GM12892 (cell line): ENCODE measurements around the gene CALR.
A peak's percentile ranks its signal among the peaks of the same experiment; 100 is the strongest.
"Not testable (repeated sequence)": the region's sequence is repeated elsewhere in the genome, so short reads cannot be mapped to it uniquely, and the experiment has no call there.

ENCODE experiments used
- DNase-seq: peaks from one replicate; pipeline ENCODE4 v3.0.0; 2011; ENCODE audit not compliant: insufficient read length
- FAIRE-seq: peaks from 2 replicates; lab custom pipeline; 2011; peaks lifted over from hg19 to GRCh38; lab: Jason Lieb, UNC
- POLR2A ChIP-seq: IDR thresholded peaks from 2 replicates; pipeline ENCODE4 v1.6.1; 2011; ENCODE audit warnings: low read depth, low read length, control low read depth
- POLR2AphosphoS5 ChIP-seq: IDR thresholded peaks from 2 replicates; pipeline ENCODE4 v1.6.1; 2011; ENCODE audit warnings: low read depth, low read length, control low read depth
- TAF1 ChIP-seq: IDR thresholded peaks from 2 replicates; pipeline ENCODE4 v1.6.1; 2011; ENCODE audit warnings: low read depth, mild to moderate bottlenecking, control low read depth, low read length, borderline replicate concordance

CALR gene

GRCh38 chr19:12913851-12914690 lies 24.3 kb upstream of the CALR start:
- DNase-seq: no peak
- FAIRE-seq: peak; percentile 86

GRCh38 chr19:12915860-12916259 lies 22.5 kb upstream of the CALR start:
- FAIRE-seq, DNase-seq: not testable (repeated sequence)

More at GRCh38 chr19:12913851-12914690, 24.3 kb upstream of the CALR start:
- TF ChIP-seq POLR2AphosphoS5 (no peak), POLR2A (peak; percentile 39; the same call in 1 of the 2 replicates)

GRCh38 chr19:12918253-12918652 lies 20.2 kb upstream of the CALR start:
- FAIRE-seq: no peak
- TF ChIP-seq POLR2A (no peak), TAF1 (no peak), POLR2AphosphoS5 (no peak)
- no peak for DNase-seq

DNA sequence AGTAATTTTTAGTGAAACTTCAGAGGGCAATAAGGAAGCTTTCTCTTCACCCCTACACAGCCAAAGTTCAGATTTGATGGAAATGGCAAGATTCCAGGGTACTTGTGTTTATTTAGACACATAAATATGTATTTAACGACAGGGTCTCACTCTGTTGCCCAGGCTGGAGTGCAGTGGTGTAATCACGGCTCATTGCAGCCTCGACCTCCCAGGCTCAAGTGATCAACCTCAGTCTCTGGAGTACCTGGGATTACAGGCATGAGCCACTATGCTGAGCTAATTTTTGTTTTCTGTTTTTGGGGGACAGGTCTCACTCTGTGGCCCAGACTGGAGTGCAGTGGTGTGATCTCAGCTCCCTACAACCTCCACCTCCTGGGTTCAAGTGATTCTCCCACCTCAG lies 17.4 kb upstream of the CALR start:
- DNase-seq (no peak), FAIRE-seq (no peak)
- no peak for TF ChIP-seq POLR2AphosphoS5
- TF ChIP-seq TAF1: no peak
- TF ChIP-seq POLR2A: no peak

- no peak for TF ChIP-seq POLR2AphosphoS5
- no peak for TF ChIP-seq POLR2A
- TF ChIP-seq TAF1: no peak
- no peak for DNase-seq
- no peak for FAIRE-seq
Observed at GRCh38 chr19:12922959-12923358, 15.4 kb upstream of the CALR start.

DNA sequence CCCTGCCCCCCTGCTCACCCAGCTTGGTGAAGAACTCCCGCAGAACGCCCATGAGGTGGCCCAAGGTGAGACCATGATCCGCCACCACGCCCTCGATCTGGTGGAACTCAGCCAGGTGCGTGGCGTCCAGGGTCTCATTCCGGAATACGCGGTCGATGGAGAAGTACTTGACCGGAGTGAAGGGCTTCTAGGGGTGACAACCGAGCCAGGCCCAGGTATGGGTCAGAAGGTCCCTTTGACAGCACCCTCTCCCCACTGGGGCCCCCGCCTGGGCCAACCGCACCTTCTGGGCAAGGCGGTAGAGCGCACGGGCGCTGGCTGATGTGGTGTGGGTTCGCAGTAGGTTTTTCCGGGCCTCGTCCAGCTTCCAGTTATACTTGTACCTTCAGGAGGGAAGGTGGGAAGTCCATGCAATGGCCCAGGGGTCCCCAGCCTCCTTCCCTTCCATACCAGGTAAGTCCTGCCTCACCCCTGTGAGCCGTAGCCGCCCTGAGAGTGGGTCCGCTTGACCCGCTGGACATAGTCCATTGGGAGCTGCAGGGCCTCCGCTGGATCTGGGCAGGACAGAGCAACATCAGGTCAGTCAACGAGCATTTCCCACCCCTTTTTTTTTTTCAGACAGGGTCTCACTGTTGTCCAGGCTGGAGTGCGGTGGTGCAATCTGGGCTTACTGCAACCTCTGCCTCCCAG lies 13.6 kb upstream of the CALR start:
- FAIRE-seq: no peak

DNA sequence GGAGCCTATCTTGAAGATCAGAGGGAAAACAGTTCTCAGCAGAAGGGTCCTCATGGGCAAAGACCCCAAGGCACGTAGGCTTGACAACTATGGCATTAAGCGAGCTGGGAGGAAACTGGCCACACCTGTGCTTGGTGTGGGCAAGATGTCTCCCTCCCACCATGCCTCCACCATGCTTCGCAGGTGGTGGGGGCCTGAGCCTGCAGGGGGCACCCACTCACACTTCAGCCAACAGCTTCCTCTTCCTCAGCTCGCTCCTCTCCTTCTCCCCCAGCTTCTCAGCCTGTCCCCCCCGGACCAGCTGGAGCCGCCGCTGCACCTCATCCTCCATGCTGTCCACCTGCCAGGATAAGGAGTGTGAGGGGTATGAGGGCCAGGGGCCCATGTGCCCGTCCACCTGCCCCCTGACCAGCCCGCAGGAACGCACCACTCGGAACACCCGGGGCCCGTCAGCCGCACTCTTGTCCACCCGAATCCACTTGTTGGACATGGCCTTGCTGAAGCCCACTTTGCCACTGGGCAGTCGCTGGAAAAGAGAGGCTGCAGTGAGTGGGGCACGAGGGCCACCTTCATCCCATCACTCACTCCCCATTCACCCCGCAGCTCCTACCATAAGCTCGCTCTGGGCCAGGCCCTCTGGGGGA lies 8.3 kb upstream of the CALR start:
- TF ChIP-seq POLR2AphosphoS5 (0 out of 2 replicates have a peak, but pooled peaks have one; percentile 9), POLR2A (no peak), TAF1 (no peak)
- FAIRE-seq: no peak
- no peak for DNase-seq

More for the DNA sequence above, 13.6 kb upstream of the CALR start:
- DNase-seq: no peak
- TF ChIP-seq POLR2A (no peak), TAF1 (no peak), POLR2AphosphoS5 (no peak)

- FAIRE-seq: no peak
- DNase-seq: no peak
- TF ChIP-seq POLR2A: no peak
- TF ChIP-seq TAF1: no peak
- no peak for TF ChIP-seq POLR2AphosphoS5
Observed at GRCh38 chr19:12932392-12933286, 5.8 kb upstream of the CALR start.

DNA sequence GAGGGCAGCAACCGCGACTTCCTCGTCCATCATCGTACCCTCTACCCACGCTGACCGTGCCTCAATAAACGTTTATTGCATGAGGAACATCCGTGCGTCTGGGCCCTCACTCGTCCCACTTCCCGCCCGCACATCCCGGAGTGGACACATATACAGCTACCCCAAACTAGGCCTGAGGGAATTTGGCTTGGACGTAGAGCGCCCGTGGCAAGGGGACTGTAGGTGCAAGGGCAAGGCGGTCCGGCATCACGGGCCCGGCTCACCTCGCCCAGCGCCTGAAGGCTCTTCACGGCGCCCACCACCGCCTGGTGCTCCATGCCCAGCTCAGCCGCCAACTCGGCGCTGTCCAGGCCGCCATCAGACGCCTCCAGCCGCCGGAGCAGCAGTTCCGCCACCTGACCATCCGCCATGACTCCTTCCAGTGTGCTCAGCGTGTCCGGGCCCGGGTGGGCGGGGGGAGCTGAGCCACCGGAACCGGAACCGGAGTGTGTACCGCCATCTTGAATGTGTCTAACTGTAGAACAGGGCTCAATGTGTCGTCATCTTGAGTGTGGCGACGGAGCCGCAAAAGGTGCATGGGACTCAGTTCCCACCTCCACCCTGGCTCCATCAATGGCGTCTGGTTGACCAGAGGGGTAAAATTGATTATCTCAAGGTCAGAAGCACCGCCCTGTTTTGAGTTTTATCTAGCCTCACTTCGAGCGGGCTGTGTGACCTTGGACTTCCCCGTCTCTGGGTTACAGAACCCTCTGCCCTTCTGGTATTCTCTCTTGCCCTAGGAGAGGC lies 4.9 kb upstream of the CALR start, which contains the start of gene FARSA:
Gene FARSA, minus strand, starts transcription at position 425 of the 786 bp plus-strand sequence. Its CDS starts 15 bp downstream, at position 410.
- peak; percentile 91 for DNase-seq
- TF ChIP-seq POLR2A (peak; percentile 96), TAF1 (peak; percentile 93), POLR2AphosphoS5 (peak; percentile 96)
- FAIRE-seq: peak; percentile 96

DNA sequence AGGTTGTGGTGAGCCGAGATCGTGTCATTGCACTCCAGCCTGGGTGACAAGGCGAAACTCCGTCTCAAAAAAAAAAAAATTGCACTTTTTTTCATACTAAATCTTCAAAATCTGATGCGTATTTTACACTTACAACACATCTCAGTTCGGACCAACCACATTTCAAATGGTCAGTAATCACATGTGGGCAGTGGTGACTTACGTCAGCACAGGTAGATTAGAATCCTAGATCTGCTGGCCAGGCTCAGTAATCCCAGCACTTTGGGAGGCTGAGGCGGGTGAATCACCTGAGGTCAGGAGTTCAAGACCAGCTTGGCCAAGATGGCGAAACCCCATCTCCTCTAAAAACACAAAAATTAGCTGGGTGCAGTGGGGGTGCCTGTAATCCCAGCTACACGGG lies 3.3 kb upstream of the CALR start:
- FAIRE-seq (no peak), DNase-seq (no peak)
- no peak for TF ChIP-seq TAF1
- no peak for TF ChIP-seq POLR2A
- TF ChIP-seq POLR2AphosphoS5: no peak
